Right kidney (tissue), 1 donor: ENCODE results near the gene TC2N.
A peak's percentile ranks its signal among the peaks of the same experiment; 100 is the strongest.
"Not testable (repeated sequence)": the region's sequence is repeated elsewhere in the genome, so short reads cannot be mapped to it uniquely, and the experiment has no call there.

ENCODE experiments used
- DNase-seq: peaks from one replicate; pipeline ENCODE4 v3.0.0-alpha.2; 2016

Gene TC2N

GRCh38 chr14:91869556-91869955 lies 2.2 kb upstream of the TC2N start:
- no peak for DNase-seq

- DNase-seq, result no peak
Observed at GRCh38 chr14:91866511-91867295, 633 bp downstream of the TC2N start.

GRCh38 chr14:91866061-91866460 lies 1.3 kb downstream of the TC2N start:
- no peak for DNase-seq

GRCh38 chr14:91862417-91862816 lies 4.9 kb downstream of the TC2N start:
- no peak for DNase-seq

- DNase-seq, result no peak
Observed at GRCh38 chr14:91861091-91861490, 6.2 kb downstream of the TC2N start.

GRCh38 chr14:91860238-91860637 lies 7.1 kb downstream of the TC2N start:
- DNase-seq, result no peak

GRCh38 chr14:91858536-91859275 lies 8.6 kb downstream of the TC2N start:
- DNase-seq, result no peak

GRCh38 chr14:91857614-91858013 lies 9.7 kb downstream of the TC2N start:
- no peak for DNase-seq

- no peak for DNase-seq
Observed at GRCh38 chr14:91854327-91854934, 12.9 kb downstream of the TC2N start.

- no peak for DNase-seq
Observed at GRCh38 chr14:91851563-91851962, 15.8 kb downstream of the TC2N start.

GRCh38 chr14:91848504-91849001 lies 18.8 kb downstream of the TC2N start:
- no peak for DNase-seq

GRCh38 chr14:91847693-91848092 lies 19.6 kb downstream of the TC2N start:
- no peak for DNase-seq

GRCh38 chr14:91845652-91846051 lies 21.7 kb downstream of the TC2N start:
- no peak for DNase-seq

- DNase-seq, result not testable (repeated sequence)
Observed at GRCh38 chr14:91845056-91845455, 22.3 kb downstream of the TC2N start.

- no peak for DNase-seq
Observed at GRCh38 chr14:91844029-91844428, 23.3 kb downstream of the TC2N start.

- no peak for DNase-seq
Observed at GRCh38 chr14:91843437-91843836, 23.9 kb downstream of the TC2N start.

GRCh38 chr14:91841065-91841464 lies 26.3 kb downstream of the TC2N start:
- no peak for DNase-seq

- no peak for DNase-seq
Observed at GRCh38 chr14:91839749-91840148, 27.6 kb downstream of the TC2N start.

- no peak for DNase-seq
Observed at GRCh38 chr14:91837076-91837475, 30.3 kb downstream of the TC2N start.

- DNase-seq, result peak; percentile 71
Observed at GRCh38 chr14:91835920-91836843, 31.2 kb downstream of the TC2N start.

GRCh38 chr14:91835197-91835919 lies 32.0 kb downstream of the TC2N start:
- no peak for DNase-seq
